ENCODE data around the gene CD3E.

Gene CD3E

DNA sequence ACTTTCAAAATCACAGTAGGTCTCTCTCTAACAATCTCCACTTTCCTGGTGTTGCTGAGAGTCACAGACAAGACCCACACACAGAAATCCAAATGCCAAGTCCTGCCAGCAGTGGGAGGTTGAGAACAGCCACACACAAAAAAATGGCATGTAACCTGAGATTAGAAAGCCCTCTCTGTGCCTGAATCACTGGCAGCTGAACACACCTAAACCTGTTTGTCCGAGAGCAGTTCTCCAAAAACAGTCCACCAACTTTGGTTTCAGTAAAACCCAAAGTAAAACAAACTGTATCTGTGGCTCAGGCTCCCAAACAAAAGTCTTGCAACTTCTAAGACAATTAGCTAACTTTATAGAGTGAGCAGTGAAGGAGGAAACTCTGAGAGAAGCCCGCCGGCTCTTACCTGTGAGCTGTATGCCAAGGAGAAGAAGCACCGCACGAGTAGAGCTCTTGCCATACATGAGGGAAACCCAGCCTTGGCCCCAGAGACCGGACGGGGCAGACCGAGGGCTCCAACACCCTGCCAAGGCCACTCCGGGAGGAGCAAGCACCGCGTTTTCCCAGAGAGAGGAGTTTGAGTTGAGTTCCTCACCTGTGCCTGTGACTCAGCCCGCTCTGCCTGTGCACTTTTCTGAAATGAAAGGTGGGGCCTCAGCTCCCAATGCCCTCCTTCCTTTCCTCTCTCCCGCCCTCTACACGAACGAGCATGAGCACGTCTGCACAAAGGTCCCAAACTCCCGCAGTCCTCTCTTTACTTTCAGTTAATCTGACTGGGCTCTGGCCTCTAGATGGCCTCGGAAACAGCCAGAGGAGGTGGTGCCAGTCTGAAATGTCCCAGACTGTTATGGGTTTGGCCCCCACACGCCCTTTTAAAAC is 40.6 kb upstream of the CD3E start, which contains the start of gene MPZL2 (continued):
- TF ChIP-seq, protein P1, sequence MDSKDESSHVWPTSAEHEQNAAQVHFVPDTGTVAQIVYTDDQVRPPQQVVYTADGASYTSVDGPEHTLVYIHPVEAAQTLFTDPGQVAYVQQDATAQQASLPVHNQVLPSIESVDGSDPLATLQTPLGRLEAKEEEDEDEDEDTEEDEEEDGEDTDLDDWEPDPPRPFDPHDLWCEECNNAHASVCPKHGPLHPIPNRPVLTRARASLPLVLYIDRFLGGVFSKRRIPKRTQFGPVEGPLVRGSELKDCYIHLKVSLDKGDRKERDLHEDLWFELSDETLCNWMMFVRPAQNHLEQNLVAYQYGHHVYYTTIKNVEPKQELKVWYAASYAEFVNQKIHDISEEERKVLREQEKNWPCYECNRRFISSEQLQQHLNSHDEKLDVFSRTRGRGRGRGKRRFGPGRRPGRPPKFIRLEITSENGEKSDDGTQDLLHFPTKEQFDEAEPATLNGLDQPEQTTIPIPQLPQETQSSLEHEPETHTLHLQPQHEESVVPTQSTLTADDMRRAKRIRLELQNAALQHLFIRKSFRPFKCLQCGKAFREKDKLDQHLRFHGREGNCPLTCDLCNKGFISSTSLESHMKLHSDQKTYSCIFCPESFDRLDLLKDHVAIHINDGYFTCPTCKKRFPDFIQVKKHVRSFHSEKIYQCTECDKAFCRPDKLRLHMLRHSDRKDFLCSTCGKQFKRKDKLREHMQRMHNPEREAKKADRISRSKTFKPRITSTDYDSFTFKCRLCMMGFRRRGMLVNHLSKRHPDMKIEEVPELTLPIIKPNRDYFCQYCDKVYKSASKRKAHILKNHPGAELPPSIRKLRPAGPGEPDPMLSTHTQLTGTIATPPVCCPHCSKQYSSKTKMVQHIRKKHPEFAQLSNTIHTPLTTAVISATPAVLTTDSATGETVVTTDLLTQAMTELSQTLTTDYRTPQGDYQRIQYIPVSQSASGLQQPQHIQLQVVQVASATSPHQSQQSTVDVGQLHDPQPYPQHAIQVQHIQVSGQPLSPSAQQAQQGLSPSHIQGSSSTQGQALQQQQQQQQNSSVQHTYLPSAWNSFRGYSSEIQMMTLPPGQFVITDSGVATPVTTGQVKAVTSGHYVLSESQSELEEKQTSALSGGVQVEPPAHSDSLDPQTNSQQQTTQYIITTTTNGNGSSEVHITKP (tag by site-specific recombination; IDR thresholded peaks at IDR 0.05) = no peak; the same call in 1 of the 2 replicates
- TF ChIP-seq ZNF488 (tag by site-specific recombination; IDR thresholded peaks at IDR 0.05) (no peak), ZSCAN5A (tag by site-specific recombination; IDR thresholded peaks at IDR 0.05) (no peak), BCL11B (tag by site-specific recombination; IDR thresholded peaks at IDR 0.05; ENCODE audit: low read depth) (no peak), PRDM1 (tag by site-specific recombination; IDR thresholded peaks at IDR 0.05) (peak; percentile 73; the same call in 1 of the 2 replicates), ZNF624 (tag by site-specific recombination; IDR thresholded peaks at IDR 0.05) (no peak), ZBTB20 (tag by site-specific recombination; IDR thresholded peaks at IDR 0.05) (peak; percentile 41), ZNF416 (tag by site-specific recombination; IDR thresholded peaks at IDR 0.05) (no peak), ZNF221 (tag by site-specific recombination; IDR thresholded peaks at IDR 0.05; ENCODE audit: borderline replicate concordance) (no peak), ZNF10 (tag by site-specific recombination; IDR thresholded peaks at IDR 0.05) (no peak), ZNF366 (tag by site-specific recombination; conservative IDR thresholded peaks at IDR 0.05) (peak; percentile 51; the same call in 1 of the 2 replicates), ZNF335 (tag by site-specific recombination; conservative IDR thresholded peaks at IDR 0.05) (peak; percentile 69), KLF1 (tag by site-specific recombination; IDR thresholded peaks at IDR 0.05) (peak; percentile 40; the same call in 1 of the 2 replicates), ZSCAN16 (tag by site-specific recombination; IDR thresholded peaks at IDR 0.05) (no peak), ZBTB7A (tag by site-specific recombination; IDR thresholded peaks at IDR 0.05; ENCODE audit: low read depth) (no peak), SP2 (tag by site-specific recombination; IDR thresholded peaks at IDR 0.05) (peak; percentile 72), ZIC2 (tag by site-specific recombination; IDR thresholded peaks at IDR 0.05) (no peak), ZNF426 (tag by site-specific recombination; IDR thresholded peaks at IDR 0.05) (no peak), OVOL3 (tag by site-specific recombination; IDR thresholded peaks at IDR 0.05) (no peak), PATZ1 (tag by site-specific recombination; IDR thresholded peaks at IDR 0.05) (no peak; the same call in 1 of the 2 replicates), ZNF654 (tag by site-specific recombination; IDR thresholded peaks at IDR 0.05; ENCODE audit: low read depth) (no peak), MZF1 (tag by site-specific recombination; IDR thresholded peaks at IDR 0.05; ENCODE audit: borderline replicate concordance) (no peak), ZBTB17 (tag by site-specific recombination; IDR thresholded peaks at IDR 0.05) (peak; percentile 62), ZNF600 (tag by site-specific recombination; IDR thresholded peaks at IDR 0.05) (0 out of 2 replicates have a peak, but pooled peaks have one; percentile 23)
- TF ChIP-seq, protein P2, sequence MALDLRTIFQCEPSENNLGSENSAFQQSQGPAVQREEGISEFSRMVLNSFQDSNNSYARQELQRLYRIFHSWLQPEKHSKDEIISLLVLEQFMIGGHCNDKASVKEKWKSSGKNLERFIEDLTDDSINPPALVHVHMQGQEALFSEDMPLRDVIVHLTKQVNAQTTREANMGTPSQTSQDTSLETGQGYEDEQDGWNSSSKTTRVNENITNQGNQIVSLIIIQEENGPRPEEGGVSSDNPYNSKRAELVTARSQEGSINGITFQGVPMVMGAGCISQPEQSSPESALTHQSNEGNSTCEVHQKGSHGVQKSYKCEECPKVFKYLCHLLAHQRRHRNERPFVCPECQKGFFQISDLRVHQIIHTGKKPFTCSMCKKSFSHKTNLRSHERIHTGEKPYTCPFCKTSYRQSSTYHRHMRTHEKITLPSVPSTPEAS (tag by site-specific recombination; IDR thresholded peaks at IDR 0.05) = no peak
- TF ChIP-seq, protein P3, sequence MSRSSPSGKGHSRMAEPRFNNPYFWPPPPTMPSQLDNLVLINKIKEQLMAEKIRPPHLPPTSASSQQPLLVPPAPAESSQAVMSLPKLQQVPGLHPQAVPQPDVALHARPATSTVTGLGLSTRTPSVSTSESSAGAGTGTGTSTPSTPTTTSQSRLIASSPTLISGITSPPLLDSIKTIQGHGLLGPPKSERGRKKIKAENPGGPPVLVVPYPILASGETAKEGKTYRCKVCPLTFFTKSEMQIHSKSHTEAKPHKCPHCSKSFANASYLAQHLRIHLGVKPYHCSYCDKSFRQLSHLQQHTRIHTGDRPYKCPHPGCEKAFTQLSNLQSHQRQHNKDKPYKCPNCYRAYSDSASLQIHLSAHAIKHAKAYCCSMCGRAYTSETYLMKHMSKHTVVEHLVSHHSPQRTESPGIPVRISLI (tag by site-specific recombination; IDR thresholded peaks at IDR 0.05) = no peak
- TF ChIP-seq, protein P4, sequence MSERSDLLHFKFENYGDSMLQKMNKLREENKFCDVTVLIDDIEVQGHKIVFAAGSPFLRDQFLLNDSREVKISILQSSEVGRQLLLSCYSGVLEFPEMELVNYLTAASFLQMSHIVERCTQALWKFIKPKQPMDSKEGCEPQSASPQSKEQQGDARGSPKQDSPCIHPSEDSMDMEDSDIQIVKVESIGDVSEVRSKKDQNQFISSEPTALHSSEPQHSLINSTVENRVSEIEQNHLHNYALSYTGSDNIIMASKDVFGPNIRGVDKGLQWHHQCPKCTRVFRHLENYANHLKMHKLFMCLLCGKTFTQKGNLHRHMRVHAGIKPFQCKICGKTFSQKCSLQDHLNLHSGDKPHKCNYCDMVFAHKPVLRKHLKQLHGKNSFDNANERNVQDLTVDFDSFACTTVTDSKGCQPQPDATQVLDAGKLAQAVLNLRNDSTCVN (tag by site-specific recombination; optimal IDR thresholded peaks at IDR 0.05) = peak; percentile 42

All from HEK293 (cell line).